Fibroblast of the aortic adventitia (primary cell): ENCODE data around the gene PIEZO2. TPM values are rescaled to one million over a fixed set of nuclear protein-coding genes. Genes with fewer than 3 reads are reported as not detected.

ENCODE experiments used
- DNase-seq: peaks from one replicate; pipeline ENCODE4 v3.0.0-alpha.2; 2010; ENCODE audit warnings: low read depth
- H3K4me3 ChIP-seq: 2 replicates; pipeline ENCODE4 v1.5.1; 2011; ENCODE audit warnings: low read depth, mild to moderate bottlenecking, control low read depth, low read length, moderate library complexity
- total RNA-seq: library from RNA; depleted of rRNA; stranded (reverse); fragments of >200 nt; gene quantifications from 2 replicates; pipeline ENCODE4 v1.2.3, GENCODE V29; 2012; ENCODE audit warnings: low replicate concordance
- TF ChIP-seq, protein P1 (sequence below): IDR thresholded peaks from 2 replicates; pipeline ENCODE4 v1.5.1; 2011; ENCODE audit warnings: mild to moderate bottlenecking, low read length, control low read depth, inconsistent platforms; ENCODE audit not compliant: insufficient read depth

Gene PIEZO2
- total RNA-seq, 1 donor: 1.6 TPM

DNA sequence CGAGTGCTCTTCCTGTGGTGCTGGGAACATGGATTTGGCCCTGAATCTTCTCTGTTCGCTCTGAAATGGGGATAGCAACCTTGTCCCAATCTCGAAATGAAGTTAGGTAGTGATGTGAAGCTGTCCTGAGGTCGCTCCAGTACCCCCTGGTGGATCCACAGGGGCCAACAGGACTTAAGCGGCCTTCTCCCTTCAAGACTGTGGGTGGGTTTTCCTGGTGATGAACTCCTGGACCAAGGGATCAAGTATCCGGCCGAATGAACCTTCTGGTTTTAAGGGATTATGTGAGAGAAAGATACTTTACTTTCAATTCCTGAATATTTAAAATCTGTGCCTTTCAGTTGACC, 467.0 kb downstream of the PIEZO2 start:
- no peak for DNase-seq
- TF ChIP-seq, protein P1, sequence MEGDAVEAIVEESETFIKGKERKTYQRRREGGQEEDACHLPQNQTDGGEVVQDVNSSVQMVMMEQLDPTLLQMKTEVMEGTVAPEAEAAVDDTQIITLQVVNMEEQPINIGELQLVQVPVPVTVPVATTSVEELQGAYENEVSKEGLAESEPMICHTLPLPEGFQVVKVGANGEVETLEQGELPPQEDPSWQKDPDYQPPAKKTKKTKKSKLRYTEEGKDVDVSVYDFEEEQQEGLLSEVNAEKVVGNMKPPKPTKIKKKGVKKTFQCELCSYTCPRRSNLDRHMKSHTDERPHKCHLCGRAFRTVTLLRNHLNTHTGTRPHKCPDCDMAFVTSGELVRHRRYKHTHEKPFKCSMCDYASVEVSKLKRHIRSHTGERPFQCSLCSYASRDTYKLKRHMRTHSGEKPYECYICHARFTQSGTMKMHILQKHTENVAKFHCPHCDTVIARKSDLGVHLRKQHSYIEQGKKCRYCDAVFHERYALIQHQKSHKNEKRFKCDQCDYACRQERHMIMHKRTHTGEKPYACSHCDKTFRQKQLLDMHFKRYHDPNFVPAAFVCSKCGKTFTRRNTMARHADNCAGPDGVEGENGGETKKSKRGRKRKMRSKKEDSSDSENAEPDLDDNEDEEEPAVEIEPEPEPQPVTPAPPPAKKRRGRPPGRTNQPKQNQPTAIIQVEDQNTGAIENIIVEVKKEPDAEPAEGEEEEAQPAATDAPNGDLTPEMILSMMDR: no peak

DNA sequence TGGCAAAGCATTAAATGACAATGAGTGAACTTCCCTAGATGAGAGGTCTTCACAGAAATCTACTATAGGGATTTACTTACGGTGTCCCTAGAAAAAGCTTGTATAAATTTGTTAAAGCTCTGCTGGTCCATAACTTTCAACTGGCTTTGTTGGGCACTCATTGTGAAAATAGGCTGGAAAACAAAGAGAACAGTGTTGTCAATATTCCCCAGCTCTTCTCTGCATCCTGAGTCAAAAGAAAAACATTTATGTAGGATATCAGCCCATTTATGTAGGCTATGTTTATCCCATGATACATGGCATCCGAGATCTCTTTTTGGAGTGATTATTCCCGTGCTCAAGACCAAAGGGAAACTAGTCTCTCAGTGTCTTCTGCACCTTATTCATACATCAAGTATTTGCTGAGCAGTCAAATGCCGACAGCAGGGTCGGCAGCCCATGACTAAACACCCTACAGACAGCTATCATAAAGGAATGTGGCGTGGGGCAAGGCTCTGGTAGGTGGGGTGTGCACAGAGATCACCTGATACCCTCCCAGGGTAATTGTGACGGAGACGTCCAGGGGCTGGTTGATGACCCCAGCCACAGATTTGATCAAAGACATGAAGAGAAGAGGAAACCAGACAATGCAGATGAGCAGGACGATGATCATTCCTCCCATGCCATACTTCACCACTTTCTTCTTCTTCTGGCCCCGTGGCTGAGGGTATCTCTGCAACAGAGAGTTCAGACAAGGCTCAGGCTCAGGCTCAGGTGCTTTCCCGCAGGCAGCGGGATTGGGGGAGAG, 467.6 kb downstream of the PIEZO2 start:
- DNase-seq: no peak
- TF ChIP-seq, protein P1: no peak
- no peak overlapping the region for H3K4me3 ChIP-seq

More for the DNA sequence above, 467.0 kb downstream of the PIEZO2 start:
- no peak overlapping the region for H3K4me3 ChIP-seq

- TF ChIP-seq, protein P1: no peak
- DNase-seq: no peak
- no peak overlapping the region for H3K4me3 ChIP-seq
These were observed 469.1 kb downstream of the PIEZO2 start for GRCh38 chr18:10680271-10680596.

GRCh38 chr18:10679557-10680270, 469.7 kb downstream of the PIEZO2 start:
- TF ChIP-seq, protein P1: no peak
- no peak overlapping the region for H3K4me3 ChIP-seq
- no peak for DNase-seq

GRCh38 chr18:10671441-10671840, 477.9 kb downstream of the PIEZO2 start:
- TF ChIP-seq, protein P1: no peak
- no peak for DNase-seq
- H3K4me3 ChIP-seq: no peak overlapping the region

DNA sequence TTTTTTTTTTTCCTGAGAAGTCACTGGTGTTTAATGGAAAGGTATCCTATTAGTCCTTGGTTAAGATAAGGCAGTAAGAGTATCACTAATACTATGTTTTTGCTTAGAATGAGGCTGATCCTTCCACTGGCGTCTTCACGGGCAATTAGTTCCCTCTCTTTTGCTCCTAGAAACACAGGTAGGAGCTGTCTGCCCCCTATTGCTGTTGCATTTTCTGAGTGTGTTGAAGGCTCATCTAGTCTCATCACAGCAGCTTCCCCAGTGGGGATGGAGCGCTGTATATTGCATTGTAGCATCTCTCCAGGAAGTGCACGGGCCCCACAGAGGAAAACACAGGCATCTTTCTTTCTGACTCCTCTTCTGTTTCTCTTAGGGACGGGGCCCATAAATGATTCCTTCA, 478.5 kb downstream of the PIEZO2 start:
- DNase-seq: no peak
- no peak overlapping the region for H3K4me3 ChIP-seq
- TF ChIP-seq, protein P1: no peak
